K562 treated with DMSO at 1 percent for 12 hours (cell line): ENCODE results near the gene CYB5RL. TPM values are rescaled to one million over a fixed set of nuclear protein-coding genes. Genes with fewer than 3 reads are reported as not detected.

Experiments used
- total RNA-seq: library from RNA; unstranded; fragments of 300-600 nt; gene quantifications from 2 replicates; pipeline ENCODE4 v1.2.3, GENCODE V29; 2022; ENCODE audit not compliant: insufficient read depth

CYB5RL gene, protein sequence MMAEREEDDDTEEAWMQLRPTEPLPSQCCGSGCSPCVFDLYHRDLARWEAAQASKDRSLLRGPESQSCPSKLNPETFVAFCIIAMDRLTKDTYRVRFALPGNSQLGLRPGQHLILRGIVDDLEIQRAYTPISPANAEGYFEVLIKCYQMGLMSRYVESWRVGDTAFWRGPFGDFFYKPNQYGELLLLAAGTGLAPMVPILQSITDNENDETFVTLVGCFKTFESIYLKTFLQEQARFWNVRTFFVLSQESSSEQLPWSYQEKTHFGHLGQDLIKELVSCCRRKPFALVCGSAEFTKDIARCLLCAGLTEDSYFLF
- total RNA-seq = 3.3 and 17.7 TPM in 2 replicates

DNA sequence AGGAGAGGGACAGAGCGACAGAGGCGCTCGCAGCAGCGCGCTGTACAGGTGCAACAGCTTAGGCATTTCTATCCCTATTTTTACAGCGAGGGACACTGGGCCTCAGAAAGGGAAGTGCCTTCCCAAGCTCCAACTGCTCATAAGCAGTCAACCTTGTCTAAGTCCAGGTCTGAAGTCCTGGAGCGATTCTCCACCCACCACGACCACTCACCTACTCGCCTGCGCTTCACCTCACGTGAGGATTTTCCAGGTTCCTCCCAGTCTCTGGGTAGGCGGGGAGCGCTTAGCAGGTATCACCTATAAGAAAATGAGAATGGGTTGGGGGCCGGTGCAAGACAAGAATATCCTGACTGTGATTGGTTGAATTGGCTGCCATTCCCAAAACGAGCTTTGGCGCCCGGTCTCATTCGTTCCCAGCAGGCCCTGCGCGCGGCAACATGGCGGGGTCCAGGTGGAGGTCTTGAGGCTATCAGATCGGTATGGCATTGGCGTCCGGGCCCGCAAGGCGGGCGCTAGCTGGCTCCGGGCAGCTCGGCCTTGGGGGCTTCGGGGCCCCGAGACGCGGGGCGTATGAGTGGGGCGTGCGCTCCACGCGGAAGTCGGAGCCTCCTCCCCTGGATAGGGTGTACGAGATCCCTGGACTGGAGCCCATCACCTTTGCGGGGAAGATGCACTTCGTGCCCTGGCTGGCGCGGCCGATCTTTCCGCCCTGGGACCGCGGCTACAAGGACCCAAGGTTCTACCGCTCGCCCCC, at the start of gene CYB5RL, which contains the start of gene MRPL37:
CYB5RL (minus strand) TSS at position 266 of the 754 bp plus-strand sequence. CDS start 4,414 bp downstream, outside the sequence.
MRPL37 (plus strand) TSS at position 403 of the 754 bp plus-strand sequence; CDS start at position 480, 77 bp downstream.

DNA sequence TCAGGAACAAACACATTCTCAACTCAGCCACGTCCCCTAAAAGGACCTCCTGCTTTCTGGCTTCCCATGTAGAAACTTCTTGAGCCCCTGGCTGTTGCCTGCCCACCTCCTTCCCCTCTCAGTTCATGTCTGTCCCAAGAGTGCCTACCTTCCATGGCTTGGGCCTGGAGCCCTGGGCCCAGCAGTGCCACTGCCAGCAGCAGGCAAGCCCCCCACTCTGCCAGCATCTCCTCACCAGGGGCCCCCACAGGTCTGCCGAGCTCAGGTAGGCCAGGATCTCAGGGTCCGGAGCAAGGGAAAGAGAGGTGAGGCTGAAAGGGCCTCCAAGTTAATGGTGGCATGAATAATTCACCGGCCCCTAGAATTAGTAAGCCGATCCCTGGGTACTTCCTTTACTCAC, 47.1 kb downstream of the CYB5RL start, which contains the start of gene CDCP2:
CDCP2 (minus strand) TSS at position 305 of the 400 bp plus-strand sequence; CDS start at position 227, 78 bp downstream.

Other genes with a start within 250 kb of the CYB5RL start
- not detected in 2 replicates for gene LDLRAD1, start 181.8 kb downstream of the CYB5RL start, total RNA-seq
- gene TMEM59, start 146.8 kb downstream of the CYB5RL start, total RNA-seq = 196 and 214 TPM in 2 replicates
- 2.8 and 5.0 TPM in 2 replicates for gene TCEANC2, start 146.4 kb downstream of the CYB5RL start, total RNA-seq
- not detected in 2 replicates for gene CDCP2, start 47.0 kb downstream of the CYB5RL start, total RNA-seq
- gene MRPL37, start 137 bp upstream of the CYB5RL start, total RNA-seq = 173 and 200 TPM in 2 replicates
- 46.5 and 101 TPM in 2 replicates for gene SSBP3, start 206.4 kb upstream of the CYB5RL start, total RNA-seq